NK-92 (cell line): ENCODE results near the gene RFX3.
"Not testable (repeated sequence)": the region's sequence is repeated elsewhere in the genome, so short reads cannot be mapped to it uniquely, and the experiment has no call there.

Source experiments
- DNase-seq: peaks from one replicate; lab custom pipeline; 2025; ENCODE audit not compliant: unreplicated experiment; lab: John Stamatoyannopoulos, UW

Gene RFX3

DNA sequence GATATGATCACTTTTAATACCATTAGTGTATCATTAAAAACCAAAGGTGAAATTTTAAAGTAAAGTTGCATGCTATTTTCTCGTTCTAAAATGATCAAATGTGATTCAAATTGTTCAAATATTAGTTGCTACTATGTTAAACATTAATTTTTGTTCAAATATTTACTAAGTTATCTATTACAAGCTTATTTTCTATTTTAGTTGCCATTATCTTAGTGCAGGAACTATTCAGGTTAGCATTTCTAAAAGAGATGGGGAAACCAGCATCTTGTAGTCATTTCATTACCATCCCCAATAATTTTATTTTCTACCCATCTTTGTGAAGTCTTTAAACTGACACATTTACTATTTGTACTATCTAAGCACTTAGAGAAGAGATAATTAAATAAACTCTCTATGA is 166.0 kb downstream of the RFX3 start:
- no peak for DNase-seq

- no peak for DNase-seq
Measured at GRCh38 chr9:3359048-3359692, 166.6 kb downstream of the RFX3 start.

DNA sequence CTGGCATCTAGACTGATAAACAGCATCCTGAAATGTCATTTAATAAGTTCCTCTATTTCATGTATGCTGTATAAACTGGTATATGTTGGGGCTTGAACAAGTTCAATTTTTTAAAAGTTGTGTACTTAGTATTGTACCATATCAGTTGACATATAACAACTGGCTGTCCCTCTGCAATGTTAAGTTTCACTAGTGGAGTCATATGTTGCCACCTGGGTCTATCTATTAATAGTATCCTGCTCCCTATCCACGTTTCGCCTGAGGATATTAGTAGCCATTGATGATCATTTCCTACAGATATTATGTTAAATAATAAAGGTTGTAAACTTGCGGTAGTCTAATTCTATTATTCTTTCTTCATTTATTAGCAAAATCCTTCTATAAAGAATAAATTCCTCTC is 177.6 kb downstream of the RFX3 start:
- DNase-seq: no peak

DNA sequence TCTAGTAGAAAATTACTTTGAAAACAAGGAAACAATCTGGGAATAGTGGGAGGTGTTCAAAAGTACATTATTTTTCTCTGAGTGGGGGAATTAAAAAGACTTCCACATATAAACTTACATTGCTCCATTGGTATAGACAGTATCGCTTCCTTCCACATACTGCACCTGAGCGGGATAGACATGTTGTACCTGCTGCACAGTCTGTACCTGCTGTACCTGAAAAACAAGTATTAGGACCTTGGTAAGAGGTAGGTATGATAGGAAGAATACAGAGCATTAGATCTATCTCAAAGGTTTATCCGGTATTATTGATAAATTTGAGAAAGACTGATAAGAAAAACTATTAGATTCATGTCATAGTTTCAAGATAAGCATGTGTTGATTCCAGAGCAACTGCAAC is 179.3 kb downstream of the RFX3 start:
- DNase-seq: no peak

DNA sequence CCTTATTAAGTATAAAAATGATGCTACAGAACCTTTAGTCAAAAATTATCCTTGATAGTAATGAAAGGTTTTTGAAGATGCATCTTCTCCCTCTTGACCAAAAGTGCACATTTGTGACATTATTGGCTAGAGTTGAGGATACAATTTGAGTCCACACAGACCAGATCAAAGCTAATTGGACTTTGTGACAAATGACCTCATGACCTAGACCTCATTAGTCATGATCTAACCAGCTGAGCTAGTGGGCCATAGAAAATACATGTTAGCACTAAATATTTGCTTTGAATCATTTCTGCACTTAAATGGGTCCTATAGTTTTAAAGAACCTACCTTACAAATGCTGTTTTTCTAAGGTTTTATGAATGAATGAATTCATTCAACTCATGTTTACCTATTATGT is 182.1 kb downstream of the RFX3 start:
- no peak for DNase-seq

GRCh38 chr9:3342159-3342777 is 183.5 kb downstream of the RFX3 start:
- DNase-seq: no peak

DNA sequence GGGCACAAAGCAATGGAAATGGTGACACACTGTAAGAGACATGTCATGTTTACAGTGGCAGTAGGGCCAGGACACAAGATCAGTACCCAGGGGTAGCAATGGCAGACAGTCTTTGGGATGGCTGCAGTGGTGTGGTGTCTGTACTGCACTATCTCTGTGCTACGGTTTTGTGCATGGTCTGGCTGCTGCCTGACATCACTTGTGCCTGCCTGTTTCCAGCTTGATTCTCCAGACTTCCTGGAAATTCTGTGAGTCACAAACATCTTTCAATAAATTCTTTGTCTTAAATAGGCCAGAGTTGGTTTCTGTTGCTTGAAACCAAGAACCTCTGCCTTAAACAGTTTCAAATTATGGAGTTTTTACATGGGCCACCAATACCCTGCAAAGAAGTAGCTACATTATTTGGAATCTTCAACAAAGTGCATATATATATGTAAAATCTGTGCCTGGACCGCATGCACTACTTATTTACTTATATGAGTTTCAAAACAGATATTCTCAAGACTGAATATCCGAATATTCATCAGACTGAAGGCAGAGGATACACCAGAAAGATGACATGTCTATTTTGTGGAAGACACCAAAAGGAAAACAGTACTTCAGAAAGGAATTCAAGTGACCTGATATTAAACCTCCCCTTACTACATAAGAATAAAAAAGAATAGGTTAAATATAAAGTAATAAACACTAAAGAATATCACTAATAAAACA is 188.1 kb downstream of the RFX3 start:
- no peak for DNase-seq

DNA sequence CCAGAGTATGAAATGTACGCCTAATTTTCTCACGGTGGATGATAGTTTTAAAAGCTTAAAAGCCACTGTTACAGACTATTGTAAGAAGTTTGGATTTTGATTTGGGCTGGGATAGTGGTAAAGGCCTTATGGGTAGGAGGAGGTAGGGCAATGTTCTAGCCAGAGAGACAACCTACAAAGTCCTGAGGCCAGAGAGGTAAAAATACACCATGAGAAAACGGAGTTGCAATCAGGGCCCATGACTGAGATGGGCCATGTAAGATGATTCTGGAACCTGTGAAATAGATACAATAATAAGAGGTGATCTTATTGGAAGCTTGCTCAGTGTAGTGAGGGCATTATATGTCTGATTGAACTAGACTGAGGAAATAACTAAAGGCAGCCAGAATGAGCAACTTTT is 188.8 kb downstream of the RFX3 start:
- no peak for DNase-seq

- no peak for DNase-seq
Measured at GRCh38 chr9:3332802-3333201, 193.0 kb downstream of the RFX3 start.

DNA sequence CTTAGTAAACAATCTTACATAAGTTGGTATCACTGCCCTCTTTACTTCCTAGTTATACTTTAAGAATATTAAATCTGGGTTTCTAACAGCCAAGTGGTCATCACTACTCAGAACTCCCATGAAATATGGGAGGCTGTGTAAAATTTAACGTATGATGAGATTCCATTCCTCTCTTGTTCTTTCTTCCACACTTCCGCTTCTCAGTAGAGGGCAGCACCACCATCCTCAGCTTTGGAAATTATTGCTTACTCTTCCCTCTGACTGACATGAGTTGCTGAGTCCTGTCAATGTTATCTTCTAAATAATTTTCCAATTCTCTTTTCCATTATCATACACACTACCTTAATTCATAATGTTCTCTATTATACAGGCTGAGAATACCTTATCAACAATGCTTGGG is 194.0 kb downstream of the RFX3 start:
- DNase-seq: no peak

DNA sequence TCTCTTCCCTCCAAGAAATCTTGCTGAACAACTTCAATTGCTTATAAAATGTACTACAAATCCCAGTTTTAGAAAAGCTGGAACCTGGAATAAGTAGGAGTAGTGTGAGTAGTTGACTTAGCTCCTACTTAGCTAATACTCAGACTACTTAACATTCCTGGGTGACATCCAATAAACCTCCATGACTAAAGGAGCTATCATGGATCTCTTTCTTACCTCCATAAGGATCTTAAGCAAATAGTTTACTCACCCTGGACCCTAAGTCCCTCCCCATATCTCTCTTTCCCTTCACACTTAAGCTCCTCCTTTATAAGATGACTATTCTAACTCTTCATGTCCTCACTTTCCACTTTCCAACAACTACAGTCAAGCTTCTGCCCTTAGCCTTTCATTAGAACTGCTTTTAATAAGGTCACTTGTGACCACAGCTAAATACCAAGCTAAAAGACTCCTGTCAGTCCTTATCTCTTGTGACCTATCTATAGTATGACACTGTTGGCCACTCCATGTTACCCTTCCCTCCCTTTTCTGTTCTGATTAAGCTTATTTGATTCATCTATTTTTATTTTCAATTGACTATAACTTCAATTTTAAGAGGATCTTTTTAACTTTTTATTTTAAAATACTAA is 194.9 kb downstream of the RFX3 start:
- DNase-seq: no peak

DNA sequence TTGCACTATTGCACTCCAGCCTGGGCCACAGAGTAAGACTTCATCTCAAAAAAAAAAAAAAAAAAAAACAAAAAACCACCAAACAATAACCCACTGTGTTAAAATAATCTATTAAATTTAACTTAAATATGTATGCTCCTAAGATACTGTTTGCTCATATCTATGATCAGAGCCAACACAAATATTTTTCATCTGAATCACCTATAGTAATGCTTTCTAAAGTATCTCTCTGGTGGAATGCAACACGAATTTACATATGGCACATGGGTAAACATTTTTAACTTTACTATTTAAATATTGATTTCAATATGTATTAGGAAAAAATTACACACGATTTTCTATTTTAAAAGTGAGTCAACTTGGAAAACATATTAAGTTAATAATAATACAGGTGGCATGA is 196.4 kb downstream of the RFX3 start:
- DNase-seq: no peak

- DNase-seq: no peak
Measured at GRCh38 chr9:3323714-3324113, 202.1 kb downstream of the RFX3 start.

DNA sequence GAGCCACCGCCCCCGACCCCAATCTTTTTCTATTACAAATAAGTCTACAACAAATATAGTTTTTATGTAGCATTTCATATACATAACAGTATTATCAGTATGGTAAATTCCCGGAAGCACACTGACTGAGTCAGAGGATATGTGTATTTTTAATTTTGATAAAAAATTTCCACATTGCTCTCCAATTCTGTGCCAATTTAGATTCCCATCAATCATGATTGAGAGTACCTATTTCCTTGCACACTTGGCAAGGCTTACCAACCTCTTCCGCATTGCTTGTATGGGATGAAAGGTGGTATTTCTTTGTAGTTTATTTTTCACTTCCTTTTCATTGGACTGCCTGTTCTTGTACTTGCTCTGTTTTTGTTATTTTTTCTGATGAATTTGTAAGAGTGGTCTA is 204.6 kb downstream of the RFX3 start:
- DNase-seq: no peak

GRCh38 chr9:3312595-3312994 is 213.2 kb downstream of the RFX3 start:
- DNase-seq: not testable (repeated sequence)

DNA sequence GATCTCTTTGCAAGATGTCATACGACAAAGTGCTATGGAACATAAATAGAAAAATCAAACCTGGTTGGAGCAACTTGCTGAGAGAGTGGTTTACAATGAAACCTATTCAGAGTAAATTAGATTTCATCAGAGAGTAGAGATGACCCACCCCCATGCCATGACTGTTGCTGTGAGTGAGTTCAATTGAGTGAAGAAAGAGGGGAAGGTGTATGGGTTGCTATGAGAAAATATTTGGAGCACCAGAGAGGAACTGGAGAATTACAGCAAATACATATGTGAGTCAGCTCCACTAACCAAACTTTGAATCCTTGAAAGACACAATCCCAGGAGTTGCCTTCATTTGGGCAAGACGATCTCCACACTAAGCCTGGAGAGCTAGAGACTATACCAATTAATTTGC is 217.2 kb downstream of the RFX3 start:
- DNase-seq: no peak

DNA sequence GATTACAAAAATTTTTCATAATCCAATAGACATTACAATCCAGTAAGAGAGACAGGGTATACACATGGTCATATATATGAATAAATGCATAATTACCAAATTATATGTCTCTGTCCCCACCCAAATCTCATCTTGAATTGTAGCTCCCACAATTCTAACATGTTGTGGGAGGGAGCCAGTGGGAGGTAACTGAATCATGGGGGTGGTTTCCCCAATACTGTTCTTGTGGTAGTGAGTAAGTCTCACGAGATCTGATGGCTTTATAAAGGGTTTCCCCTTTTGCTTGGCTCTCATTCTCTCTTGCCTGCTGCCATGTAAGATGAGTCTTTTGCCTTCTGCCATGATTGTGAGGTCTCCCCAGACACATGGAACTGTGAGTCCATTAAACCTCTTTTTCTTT is 221.4 kb downstream of the RFX3 start:
- DNase-seq: not testable (repeated sequence)

GRCh38 chr9:3299872-3300271 is 225.9 kb downstream of the RFX3 start:
- DNase-seq: no peak

DNA sequence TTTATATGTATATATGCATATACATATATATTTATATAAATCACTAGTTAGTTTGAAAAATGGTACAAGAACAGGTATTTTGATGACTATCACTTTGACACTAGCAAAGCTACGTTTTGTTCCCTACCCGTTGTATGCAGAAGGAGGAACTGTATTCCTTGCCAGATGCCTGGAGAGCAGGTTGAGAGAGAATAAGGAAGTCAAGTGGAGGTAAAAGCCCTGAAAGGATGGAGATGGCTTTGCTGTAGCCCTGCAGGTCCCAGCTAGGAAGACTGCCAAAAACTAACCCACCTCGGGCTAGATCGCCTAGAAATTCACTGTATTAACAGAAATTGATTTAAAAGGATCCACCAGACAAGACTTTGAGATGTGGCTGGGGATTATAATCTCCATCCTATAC is 229.3 kb downstream of the RFX3 start:
- DNase-seq: no peak

- DNase-seq: no peak
Measured at GRCh38 chr9:3292311-3292710, 233.5 kb downstream of the RFX3 start.

DNA sequence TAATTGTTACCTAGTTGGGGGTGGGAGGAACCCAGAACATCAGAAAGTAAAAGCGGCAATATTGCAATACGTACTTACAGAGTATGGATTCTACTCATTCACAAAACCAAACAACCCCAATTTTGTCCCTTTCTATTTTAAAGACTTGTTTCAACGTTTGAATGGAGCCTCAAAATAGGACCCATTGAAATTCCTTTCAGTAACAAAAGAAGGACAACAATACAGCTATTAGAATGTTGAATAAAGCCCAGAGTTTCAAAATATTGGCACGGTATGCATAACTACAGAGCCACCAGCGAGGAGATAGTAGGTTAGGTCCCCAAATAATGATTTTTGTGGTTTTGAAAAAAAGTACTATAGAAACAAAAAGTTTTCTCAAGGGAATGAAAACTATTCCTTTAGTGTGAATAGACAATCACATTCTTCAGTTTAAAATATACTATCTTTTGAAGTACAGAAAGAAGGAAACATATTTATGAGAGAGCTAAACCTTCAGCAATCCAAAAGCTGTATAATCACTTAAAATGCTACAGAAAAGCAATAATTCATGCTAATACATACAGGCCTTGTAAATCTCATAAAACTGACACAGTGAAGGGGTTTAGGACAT is 235.5 kb downstream of the RFX3 start:
- no peak for DNase-seq

- DNase-seq: no peak
Measured at GRCh38 chr9:3288686-3289085, 237.1 kb downstream of the RFX3 start.
